Left cardiac atrium (tissue), 4 donors: ENCODE data around the gene SLC4A3. TPM values are rescaled to one million over a fixed set of nuclear protein-coding genes. Genes with fewer than 3 reads are reported as not detected.

ENCODE experiments used
- ATAC-seq, 2 donors: fragments of 200-7000 bp; cut with Tn5 transposase; one replicate each; pipeline ENCODE4 v1.9.1; 2020; ENCODE audit warnings: mild to moderate bottlenecking in 2 of 2, moderate library complexity in 2 of 2
- DNase-seq: peaks from one replicate; pipeline ENCODE4 v3.0.0-alpha.2; 2020
- intact Hi-C, 2 donors: fragments of 100-400 bp; cut with DNase I; formaldehyde crosslinking; loops; one replicate each; pipeline versions ENCODE4 v1.14.1 to v1.15.1; 2022 to 2023
- total RNA-seq, 2 donors: library from RNA; stranded (reverse); fragmentation: NEBNext Ultra II Directional; extraction: Animal tissue kit (Norgen Biotek cat#: 25700); gene quantifications; one replicate each; pipeline ENCODE4 v1.2.1, GENCODE V29; 2021
- donor health status: DM: no; HTN: yes; CAD: no.
- donor health status: DM: no; HTN: yes; CAD: no; lungs with severe emphysema.
- donor health status: DM: yes; HTN: yes; CAD: no.
- donor health status: Dilated cardiomyopathy.

Gene SLC4A3
- total RNA-seq, 2 donors from 2014 or later, result 261 to 360 TPM

DNA sequence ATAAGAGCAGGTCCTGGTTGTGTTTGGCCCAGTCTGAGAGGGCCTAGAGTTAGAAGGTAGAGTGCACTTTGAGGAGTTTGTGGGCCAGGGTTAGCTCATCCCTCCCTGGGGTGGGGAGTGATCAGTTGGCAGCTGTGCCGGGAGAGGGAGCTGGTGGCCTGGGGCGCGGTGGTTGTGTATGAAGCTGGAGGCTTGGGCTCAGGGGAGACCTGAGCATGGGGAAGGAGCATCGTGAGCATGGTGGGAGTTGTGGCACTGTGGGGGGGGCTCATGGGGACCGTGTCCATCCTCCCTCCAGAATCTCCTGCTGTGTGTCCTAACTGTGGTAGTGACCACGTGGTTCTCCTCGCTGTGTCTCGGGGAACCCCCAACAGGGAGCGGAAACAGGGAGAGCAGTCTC, 16.1 kb upstream of the SLC4A3 start:
- no peak for DNase-seq
- intact Hi-C loops, result no loop called here
- ATAC-seq, result no peak

DNA sequence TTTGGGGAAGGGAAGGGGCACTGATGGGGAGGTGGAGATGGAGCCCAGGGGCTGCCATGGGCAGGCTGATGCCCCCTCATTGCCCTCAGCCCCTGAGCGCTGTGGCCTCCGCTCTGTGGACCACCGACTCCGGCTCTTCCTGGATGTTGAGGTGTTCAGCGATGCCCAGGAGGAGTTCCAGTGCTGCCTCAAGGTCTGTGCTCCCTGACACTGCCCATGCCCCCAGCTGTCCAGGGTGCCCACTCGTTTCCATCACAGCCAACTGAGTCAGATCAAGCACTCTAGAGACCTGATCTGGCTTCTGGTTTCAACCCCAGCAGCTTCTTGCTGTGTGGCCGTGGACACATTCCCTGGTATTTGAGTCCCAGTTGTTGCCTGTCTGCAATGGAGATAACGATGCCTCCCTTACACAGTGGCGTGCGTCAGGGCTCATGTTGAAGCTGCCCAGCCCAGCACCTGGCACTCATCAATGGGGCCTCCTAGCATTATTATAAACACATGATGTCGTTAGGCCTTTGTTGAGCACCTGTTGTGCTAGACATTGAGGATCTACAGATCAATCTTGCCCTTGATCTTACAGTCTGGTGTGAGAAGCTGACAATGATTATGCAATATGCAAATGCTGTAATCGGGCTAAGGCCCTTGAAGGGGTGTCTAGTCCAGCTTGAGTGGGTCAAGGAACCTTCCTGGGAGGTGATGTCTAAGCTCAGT, 15.4 kb upstream of the SLC4A3 start:
- intact Hi-C loops, result no loop called here
- no peak for ATAC-seq
- no peak for DNase-seq

DNA sequence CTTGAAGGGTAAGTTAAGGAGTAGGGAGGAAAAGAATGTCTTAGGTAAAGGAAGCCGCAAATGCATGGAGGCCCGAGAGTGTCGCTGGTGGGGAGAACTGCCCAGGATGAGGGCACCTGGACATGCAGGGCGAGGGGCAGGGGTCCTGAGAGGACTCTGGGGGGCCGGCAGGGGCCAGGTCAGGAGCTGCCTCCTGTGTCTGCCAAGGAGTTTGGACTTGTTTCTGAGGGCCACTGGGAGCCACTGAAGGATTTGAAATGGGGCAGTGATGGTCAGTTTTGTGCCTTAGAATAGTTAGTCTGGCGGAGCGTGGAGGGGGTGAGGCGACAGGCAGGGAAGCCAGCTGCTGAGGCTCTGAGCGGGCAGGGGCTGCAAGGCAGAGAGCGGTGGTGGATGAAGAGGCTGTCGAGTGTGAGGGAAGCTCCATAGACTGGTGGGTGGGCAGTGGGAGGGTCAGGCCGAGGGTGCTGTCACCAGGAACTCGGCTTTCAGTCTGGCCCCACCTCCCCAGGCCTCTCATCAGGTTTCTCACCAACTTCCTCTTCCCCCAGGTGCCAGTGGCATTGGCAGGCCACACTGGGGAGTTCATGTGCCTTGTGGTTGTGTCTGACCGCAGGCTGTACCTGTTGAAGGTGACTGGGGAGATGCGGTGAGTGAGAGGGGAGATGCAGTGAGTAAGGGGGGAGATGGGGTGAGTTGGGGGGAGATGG, 14.7 kb upstream of the SLC4A3 start:
- intact Hi-C loops, result no loop called here
- DNase-seq (no peak), ATAC-seq (no peak)

DNA sequence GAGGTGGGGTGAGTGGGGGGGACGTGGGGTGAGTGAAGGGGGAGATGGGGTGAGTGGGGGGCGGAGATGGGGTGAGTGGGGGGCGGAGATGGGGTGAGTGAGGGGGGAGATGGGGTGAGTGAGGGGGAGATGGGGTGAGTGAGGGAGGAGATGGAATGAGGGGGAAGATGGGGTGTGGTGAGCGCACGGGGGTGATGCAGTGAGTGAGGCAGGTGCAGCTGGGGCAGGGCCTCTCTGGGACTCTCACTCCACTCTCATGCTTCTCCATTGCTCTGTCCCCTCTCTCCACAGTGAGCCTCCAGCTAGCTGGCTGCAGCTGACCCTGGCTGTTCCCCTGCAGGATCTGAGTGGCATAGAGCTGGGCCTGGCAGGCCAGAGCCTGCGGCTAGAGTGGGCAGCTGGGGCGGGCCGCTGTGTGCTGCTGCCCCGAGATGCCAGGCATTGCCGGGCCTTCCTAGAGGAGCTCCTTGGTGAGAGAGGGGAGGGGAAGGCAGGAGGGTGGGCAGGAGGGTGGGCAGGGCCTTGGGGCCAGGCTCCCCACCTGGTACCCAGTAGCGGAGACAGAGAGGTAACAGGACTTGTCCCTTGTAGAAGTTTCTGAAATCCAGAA, 13.9 kb upstream of the SLC4A3 start:
- no peak for ATAC-seq
- no peak for DNase-seq
- intact Hi-C loops, result no loop called here

DNA sequence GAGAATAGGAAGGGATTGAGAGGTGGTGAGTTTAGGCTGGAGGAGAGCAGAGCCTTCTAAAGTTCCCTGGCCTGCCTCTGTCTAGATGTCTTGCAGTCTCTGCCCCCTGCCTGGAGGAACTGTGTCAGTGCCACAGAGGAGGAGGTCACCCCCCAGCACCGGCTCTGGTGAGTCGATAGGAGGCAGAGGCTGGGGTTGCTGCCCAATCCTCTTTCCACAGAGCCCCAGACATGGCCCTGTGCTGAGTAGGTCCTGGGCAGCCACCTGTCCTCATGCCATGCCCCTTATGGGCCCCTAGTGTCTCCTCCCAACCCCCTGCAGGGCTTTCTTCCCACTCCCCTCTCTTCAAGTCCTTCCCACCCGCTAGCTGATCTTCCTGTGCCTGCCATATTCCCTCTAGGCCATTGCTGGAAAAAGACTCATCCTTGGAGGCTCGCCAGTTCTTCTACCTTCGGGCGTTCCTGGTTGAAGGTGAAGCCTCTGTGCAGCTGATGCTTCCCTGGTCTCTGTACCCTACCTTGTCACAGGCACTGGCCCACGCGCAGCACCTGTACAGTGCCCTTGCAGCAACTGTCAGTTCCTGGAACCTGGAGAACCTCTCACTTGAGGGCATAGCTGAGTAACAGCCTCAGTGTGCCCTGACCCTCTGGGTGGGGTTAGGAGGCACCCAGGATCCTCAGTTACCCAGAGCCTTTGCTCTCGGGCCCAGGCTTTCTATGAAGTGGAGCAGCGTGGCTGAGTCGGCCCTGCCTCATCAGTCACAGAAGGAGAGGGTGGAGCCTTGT, 13.2 kb upstream of the SLC4A3 start:
- intact Hi-C loops, result no loop called here
- ATAC-seq (no peak), DNase-seq (no peak)

DNA sequence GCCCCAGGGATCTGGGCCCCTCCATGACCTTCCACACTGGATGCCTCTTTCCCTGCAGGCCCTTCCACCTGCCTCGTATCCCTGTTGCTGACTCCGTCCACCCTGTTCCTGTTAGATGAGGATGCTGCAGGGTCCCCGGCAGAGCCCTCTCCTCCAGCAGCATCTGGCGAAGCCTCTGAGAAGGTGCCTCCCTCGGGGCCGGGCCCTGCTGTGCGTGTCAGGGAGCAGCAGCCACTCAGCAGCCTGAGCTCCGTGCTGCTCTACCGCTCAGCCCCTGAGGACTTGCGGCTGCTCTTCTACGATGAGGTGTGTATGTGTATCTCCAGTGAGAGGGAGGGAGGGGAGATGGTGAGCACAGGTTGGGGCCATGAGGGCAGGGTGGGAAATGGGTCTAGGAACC, 12.4 kb upstream of the SLC4A3 start:
- ATAC-seq (no peak), DNase-seq (no peak)
- intact Hi-C loops, result no loop called here

DNA sequence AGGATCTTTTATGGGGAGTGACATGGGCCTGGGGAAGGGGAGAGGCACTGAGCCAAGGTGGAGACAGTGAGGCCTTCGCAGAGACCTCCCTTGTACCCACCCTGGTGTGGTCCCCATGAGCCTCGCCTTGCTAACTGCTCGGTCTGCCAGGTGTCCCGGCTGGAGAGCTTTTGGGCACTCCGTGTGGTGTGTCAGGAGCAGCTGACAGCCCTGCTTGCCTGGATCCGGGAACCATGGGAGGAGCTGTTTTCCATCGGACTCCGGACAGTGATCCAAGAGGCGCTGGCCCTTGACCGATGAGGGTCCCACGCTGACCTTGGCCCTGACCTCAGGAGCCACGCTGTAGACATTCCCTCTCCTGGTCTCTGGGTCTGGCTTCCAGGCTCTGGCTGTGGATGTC, 11.5 kb upstream of the SLC4A3 start:
- intact Hi-C loops, result no loop called here
- peak in 1 of 2 donors; percentile 12 for ATAC-seq
- DNase-seq, result no peak

DNA sequence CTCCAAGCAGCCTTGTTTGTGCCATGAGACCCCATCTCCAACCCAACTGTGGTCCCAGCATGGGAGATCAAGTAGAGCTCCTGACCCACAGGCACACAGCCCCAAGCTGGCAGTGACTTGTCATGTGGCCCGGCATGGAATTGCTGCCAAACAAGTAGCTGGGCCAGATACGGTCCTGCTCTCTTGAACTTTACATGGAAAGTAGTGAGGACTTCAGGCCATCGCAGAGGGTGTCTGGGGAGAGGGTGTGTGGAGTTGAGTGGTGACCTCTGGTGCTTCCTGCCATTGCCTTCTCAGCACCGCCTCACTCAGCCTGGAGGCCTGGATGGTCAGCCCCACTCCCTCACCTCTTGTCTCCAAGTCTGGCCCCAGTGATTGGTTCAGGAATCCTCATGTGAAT, 10.9 kb upstream of the SLC4A3 start:
- no peak for DNase-seq
- peak; percentile 58 to 67 for ATAC-seq

DNA sequence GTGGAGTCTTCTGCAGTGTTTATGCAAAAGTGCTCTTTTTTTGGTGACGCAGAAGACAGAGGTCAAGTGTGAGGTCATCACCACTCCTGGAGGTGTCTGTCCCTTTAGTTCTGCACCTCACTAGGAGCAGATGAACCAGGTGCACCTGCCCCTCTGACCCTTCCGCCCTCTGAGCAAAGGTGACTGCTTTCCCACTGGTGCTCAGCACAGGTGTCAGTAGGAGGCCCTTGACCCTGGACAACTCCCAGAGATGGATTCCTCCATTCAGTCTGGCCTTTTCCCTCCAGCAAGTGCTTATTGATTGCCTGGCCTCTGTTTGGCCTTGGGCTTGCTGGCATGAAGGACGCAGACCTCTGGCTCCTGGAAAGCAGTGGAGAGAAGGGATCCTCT, 8.7 kb upstream of the SLC4A3 start:
- DNase-seq, result no peak
- no peak for ATAC-seq
- intact Hi-C loops, result no loop called here

More for the DNA sequence above, 10.9 kb upstream of the SLC4A3 start:
- intact Hi-C loops, result no loop called here

DNA sequence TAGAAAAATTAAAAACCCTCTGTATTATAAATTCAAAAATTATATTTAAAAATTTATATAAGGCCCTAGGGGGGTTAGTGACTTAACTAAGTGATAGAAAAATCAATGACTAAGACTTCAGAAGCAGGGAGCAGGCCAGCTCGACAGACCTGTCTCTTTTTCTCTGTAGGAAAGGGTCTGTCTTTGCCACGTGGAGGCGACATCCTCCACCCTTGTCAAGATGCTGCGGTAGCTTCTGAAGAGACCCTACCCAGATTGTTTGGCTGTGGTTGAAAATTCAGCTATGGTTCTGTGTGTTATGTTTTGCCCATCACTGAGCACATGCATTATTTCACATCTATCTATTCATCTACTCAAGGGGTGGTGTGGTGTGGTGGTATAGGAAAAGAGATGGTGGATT, 8.2 kb upstream of the SLC4A3 start:
- DNase-seq (no peak), ATAC-seq (no peak)
- intact Hi-C loops, result no loop called here

DNA sequence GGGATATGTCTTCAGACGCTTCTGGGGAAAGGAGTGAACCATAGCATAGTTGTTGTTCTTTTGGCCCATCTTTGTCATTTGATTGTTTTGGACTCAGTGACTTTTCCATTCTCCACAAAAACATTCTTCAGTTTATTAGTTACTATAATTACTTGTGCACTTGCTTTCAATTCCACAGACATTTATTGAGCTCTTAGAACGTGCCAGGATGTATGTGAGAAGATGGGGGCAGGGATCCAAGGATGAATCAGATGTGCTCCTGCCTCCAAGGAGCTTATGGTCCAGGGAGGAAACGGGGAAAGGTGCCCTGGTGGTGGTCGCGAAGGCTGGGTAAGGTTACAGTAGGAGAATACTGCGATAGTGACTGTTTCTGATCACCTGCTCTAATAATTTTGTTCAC, 6.9 kb upstream of the SLC4A3 start:
- intact Hi-C loops, result no loop called here
- DNase-seq, result no peak
- ATAC-seq, result no peak

DNA sequence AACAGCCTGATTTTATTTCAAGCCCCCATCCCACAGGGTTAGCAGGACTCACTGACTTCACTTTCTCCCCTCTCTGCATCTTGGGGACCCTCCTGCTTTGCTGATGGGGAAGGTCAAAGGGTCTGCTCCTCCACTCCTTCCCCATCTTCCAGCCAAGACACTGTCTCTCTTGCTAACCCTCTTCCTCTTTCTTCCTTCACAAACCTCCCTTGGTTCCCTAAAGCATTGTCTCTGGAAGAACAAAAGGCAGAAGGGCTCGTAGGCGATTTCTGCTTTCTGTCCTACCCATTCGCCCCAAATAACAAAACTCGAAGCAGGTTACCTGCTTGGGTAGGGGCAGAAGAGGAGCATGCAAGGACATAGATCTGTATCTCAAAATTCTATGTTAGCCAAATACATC, 5.5 kb upstream of the SLC4A3 start:
- intact Hi-C loops, result no loop called here
- no peak for ATAC-seq

DNA sequence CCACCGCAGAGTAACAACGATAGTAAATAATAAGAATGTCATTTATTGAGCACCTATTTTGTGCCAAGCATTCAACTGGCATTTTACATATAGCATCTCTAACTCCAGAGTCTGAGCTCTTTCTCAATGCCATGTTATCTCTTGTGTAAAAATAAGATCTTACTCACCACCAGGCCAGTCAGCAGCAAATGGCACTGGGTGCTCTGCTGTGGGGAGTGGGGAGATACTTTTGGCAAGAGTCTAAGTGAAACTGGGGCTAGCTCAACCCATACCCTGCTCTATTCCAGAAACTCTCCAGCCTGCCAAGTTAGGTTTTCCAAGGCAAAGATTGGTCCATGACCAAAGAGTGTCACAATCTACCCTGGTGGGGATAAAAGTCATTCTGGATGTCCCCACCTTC, 5.0 kb upstream of the SLC4A3 start:
- ATAC-seq, result peak in 1 of 2 donors; percentile 36
- intact Hi-C loops, result no loop called here
- no peak for DNase-seq

More for the DNA sequence above, 5.5 kb upstream of the SLC4A3 start:
- DNase-seq, result no peak

DNA sequence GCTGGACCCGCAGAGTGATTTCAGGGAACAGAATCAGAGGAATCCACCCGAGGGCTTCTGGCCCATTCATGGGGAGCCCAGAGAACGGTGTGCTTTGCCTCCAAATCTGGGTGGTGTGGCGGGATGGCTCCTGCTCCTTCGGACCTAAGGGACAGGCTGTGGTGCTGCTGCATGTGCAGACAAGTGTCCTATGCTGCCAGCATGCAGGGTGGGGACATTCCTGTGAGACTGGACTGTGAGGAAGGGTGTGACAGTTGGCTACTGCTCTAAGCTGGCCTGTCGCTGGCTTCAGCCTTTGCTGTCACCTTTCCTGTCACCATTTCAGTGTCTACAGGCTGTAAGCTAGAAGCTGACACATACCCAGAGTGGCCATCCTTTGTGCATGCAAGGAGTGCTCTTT, 2.9 kb upstream of the SLC4A3 start:
- intact Hi-C loops, result no loop called here
- DNase-seq (peak; percentile 61), ATAC-seq (peak; percentile 59 to 78)

DNA sequence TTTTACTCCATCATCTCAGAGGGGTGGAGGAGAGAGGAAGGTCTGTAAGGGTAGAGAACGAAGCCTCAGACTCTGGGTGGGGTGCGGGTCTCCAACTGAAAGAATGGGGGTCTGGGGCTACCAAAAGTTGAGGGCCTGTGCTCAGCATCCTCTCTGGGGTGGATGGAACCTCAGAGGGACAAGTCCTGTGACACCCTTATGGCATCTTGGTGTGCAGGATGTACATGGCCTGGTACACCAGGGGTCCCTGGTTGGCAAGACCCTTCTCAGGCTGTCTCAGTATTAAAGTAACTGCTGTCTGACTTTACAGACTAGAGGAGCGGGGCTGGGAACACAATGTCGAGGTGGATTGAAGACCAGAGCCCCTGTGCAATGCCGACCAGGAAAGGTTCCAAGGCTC, 2.3 kb upstream of the SLC4A3 start:
- ATAC-seq, result no peak
- intact Hi-C loops, result no loop called here
- DNase-seq, result no peak

DNA sequence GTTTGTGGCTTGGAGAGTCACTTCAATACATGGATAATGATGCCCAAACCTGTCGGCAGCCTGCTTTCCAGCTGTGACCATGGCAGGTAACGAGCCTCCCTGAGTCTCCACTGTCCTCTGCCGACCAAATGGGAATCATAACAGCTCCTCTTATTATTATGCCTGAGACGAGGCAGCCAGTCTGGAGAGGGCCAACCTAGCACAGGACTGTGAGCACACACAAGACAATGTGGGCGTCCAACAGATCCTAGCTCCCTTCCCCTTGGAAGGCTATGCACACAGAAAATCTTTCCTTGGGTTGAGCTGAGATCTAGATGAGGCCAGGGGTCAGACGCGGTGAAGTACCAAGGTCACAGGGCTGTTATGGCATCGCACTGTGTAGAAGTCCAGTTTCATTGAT, 890 bp upstream of the SLC4A3 start:
- DNase-seq (peak; percentile 19), ATAC-seq (no peak)
- intact Hi-C loops, result no loop called here

DNA sequence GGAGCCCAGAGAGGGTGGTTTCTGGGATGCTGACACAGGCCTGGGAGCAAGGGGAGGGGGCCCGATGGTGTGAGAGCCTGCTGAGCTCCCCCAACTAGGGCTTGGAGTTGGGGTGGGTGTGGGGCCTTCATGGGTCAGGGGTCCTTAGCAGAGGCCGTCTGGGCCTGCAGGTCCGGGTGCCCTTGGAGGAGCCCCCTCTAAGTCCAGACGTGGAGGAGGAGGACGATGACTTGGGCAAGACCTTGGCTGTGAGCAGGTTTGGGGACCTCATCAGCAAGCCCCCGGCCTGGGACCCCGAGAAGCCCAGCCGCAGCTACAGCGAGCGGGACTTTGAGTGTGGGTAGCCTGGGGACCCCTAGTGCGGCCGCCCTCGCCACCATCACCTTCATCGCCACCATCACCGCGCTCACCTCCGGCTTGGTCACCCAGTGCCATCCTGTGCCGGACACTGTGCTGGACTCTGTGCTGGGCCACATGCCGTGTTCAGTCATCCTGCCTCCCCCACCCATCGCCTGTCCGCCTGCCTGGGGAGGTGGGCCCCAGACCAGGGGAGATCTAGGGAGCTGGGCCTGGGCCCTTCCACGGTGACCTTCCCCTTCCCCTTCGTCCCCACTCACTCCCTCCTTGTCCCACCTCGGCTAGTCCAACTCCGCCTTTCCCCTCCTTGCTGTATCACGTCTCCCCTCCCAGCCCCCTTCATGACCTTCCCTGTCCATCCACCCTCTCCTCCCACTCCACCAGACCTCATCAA, 980 bp downstream of the SLC4A3 start:
- intact Hi-C loops, result no loop called here
- DNase-seq (peak; percentile 40), ATAC-seq (peak in 1 of 2 donors; percentile 2)

DNA sequence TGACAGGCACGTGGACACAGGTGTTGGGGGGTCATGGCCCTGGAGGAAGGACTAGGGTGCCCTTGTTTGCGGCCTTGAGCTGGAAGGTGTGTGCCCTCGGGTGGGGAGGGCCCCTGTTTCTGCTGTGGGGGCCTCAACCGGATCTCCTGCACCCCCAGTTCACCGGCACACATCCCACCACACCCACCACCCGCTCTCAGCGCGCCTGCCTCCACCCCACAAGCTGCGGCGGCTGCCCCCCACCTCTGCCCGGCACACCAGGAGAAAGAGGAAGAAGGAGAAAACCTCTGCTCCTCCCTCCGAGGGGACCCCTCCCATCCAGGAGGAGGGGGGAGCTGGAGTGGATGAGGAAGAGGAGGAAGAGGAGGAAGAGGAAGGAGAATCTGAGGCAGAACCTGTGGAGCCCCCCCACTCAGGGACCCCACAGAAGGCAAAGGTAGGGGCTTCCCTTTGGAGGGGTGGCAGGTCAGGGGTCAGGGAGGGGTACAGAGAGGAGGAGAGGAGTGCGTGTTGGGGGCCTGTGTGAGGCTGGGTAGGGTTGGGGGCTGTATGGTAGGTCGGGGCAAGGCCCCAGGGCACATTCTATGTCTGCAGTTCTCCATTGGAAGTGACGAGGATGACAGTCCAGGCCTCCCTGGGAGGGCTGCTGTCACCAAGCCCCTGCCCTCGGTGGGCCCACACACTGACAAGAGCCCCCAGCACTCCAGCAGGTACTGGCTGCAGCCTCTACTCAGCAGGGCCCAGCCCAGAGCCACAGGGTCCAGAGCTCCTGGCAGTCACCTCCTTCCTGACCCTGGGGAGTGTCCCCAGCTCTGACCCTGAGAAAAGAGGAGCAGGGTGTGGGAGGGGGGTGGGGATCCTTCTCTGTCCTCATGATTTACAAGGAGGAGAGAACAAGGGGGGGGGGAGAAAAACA, 1.8 kb downstream of the SLC4A3 start:
- ATAC-seq, result peak in 1 of 2 donors; percentile 1
- peak; percentile 25 for DNase-seq
- intact Hi-C loops, result no loop called here
